NCI-H2227 (cell line): ENCODE data around the gene RPTOR.

Source experiments
- DNase-seq: peaks from one replicate; lab custom pipeline; 2025; ENCODE audit not compliant: unreplicated experiment; lab: John Stamatoyannopoulos, UW

RPTOR gene

DNA sequence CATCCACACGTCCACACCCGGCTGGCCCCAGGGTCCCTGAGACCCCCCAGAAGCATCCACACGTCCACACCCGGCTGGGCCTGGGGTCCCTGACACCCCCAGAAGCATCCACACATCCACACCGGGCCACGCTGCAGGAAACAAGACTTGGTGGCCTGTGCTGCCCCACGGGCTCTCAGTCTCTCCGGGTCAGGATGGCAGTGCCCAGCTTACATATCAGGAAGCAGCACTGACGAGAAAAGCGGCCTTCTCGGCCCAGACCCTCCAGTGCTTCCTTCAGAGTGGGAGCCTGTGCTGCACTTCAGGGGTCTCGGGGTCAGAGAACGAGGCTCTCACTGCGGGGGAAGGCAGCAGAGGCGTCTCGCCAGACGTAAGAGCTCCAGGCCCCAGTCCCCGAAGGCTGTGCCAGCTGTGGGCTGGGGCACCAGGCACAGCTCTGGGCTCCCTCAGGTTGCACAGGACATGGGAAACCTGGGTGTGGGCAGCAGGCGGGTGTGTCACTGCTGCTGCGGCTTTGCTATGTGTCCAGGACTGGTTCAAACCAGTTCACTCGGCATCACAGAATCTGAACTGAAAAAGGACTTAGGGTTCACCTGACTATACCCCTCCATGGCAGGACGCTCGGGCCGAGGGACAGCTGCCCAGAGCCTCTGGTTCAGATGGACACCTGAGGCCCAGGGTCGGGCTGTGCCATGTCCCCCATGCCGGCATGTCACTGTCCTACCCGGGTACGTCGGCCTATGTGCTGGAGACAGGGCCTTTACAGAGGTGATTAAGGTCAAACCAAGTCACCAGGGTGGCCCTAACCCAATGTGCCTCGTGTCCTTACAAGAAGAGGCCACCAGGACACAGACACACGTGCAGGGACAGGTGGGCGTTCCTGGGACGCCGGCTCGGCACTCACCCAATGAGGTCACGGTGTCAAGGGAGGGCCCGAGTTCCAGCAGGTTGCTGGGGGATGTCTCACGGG is 406.8 kb downstream of the RPTOR start:
- no peak for DNase-seq

DNA sequence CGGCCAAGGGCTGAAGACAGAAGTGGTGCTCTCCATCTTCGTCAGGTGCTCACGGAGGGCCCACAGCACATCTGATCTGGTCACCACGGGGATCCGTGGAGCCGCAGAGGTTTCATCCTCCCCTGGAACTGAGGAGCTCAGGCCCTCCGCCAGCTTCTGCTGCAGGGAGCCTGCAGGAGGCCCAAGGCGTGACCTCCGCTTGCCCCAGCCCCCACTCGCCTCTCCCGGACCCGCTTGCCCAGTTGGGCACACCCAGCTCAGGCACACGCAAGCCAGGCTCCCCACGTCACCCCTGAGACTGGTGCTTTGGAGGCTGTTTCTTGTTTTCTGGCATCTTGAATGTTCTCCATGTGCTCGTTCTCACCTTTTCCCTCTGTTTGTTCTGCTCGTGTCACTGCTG is 407.7 kb downstream of the RPTOR start:
- no peak for DNase-seq

DNA sequence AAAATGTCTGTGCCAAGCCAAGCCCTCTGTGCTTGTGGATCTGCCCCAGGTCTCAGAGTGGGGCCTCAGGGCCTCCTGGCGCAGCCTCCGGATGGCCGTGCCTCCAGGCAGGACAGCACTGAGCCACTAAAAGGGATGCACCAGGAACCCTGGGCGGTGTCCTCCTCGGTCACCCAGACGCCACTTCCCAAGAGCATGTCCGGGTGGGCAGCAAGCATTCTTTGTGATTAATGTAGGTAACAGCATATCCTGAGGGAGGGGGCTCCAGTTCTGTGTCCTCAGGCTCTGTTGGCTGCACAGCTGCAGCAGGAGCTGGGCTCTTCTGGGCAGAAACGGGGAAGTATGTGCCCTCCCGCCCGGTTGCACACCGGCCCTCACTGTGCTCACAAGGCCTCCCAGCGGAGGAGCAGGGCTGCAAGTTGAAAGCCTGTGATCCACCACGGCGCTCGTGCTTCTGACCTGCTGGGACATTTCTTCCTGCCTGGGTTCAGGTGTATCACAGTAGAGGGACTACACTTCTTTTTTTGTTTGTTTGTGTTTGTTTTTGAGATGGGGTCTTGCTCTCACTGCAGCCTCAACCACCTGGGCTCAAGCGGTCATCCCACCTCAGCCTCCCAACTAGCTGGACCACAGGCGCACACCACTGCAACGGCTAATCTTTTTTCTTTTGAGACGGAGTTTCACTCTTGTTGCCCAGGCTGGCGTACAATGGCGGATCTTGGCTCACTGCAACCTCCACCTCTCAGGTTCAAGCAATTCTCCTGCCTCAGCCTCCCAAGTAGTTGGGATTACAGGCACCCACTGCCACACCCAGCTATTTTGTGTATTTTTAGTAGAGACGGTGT is 409.1 kb downstream of the RPTOR start:
- no peak for DNase-seq

DNA sequence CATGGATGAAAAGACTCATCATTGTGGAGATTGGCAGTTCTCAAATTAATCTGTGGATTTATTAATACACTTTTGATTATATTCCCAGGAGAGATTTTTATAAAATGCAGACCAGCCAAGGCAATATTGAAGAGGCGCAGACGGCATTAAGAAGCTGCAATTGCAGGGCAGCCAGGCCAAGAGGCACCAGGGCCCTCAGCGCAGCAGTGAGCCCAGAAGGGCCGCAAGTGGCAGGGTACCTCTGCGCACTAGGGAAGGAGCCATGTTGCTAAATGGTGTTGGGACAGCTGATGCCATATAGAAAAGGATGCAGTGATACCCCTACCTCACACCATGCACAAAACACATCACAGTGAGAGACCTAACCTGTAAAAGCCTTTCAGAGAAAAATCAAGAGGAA is 410.4 kb downstream of the RPTOR start:
- DNase-seq, result no peak

DNA sequence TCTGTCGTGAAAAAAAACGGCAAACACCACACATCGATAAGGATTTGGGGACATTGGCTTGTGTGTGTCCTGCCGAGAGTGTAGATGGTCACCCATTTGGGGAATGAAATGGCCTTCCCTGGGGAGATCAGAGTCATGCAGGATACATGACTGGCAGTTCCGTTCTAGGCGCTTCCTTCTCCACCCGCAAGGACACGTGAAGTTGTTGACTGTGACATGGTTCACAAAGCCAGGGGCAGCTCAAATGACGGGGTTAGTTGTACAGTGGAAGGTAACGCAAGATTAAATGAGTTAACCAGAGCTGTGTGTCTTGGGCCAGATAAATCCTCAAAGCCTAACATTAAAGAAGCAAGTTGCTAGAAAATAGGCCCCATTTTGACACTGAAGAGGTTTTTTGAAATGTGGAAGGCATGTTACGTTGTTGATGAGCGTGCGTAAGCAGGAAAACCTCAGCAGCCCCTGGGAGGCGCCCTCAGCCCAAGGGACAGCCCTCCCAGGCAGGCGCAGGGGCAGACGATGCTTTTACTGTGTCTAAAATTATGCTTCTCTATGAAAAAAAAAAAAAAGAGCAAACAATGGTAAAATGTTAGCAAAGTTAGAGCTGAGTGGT is 411.1 kb downstream of the RPTOR start:
- no peak for DNase-seq

DNA sequence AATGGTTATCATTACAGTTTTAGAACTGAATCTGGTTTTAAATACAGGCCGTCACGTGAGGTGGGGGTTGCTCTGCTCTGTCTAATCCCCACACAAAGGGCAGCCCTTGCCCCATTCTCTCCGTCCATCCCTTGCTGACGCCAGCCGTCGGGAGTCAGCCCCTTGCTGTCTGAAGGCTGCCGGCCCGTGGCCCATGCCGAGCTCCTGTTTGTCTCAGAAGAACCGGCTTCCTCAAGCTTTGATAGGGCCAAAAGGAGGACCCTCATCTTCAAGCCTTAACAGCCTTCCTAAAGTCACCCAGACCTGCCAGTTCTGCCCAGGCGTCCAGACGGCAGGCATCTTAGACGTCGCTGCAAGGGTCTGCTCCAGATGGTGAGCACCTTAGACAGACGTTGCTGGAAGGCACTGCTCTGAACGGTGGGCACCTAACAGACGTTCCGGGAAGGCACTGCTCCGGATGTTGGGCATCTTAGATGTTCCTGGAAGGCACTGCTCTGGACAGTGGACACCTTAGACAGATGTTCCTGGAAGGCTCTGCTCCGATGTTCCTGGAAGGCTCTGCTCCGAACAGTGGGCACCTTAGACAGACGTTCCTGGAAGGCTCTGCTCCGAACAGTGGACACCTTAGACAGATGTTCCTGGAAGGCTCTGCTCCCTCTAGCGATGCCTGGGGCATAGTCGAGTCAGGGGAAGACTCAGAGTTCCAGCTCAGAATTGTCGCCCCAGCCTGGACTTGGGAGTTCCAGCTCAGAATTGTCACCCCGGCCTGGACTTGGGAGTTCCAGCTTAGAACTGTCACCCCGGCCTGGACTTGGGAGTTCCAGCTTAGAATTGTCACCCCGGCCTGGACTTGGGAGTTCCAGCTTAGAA is 411.9 kb downstream of the RPTOR start:
- DNase-seq, result no peak

DNA sequence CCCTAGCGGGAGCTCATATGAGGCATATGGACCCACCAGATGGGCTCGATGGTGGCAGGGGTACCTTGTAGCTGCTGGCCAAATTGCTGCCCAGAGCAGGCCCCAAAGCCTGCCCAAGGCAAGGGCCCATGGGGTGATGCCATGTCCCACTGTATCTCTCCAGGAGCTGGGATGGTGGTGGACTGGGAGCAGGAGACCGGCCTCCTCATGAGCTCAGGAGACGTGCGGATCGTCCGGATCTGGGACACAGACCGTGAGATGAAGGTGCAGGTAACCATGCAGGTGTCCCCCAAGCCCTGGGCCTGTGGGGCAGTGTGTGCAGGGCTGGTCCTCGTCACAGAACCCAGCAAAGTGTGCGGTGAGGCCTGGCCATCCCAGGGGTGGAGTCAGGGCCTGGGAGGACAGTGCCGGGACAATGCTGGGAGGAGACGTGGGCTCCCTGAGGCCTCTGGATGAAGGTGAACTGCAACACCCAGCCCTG is 412.9 kb downstream of the RPTOR start:
- DNase-seq, result no peak

DNA sequence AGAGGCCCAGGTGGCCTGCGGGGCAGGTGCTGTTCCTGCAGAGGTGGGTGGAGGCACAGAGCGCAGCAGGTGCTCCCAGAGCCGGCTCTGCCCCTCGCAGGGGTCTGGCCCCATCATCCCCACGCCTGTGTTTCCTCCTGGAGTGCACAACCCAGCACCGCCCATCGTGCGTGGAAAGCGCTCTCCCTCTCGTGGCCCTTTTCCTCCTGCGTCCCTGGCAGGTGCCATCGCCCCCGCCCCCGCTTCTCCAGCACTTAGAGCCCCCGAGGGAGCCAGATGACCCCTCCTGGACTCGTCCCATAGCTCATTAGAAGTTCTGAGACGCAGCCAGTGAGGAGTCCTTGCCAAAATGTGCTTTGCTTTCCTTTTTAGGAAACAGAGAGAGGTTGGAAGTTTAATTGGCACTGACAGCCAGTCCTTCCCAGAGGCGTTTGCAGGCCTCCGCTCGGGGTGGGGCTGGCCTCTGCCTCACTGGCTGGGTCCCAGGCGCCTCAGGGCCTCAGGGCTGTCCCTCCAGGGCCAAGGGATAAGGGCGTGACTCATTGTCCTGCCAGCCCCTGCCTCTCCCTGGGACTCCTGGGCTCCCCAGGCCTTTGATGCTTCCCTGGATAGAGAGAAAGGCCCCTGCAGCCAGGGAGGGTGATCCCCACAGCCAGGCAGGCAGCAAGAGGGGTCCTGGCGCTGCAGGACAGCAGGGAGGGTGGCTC is 414.8 kb downstream of the RPTOR start:
- no peak for DNase-seq

DNA sequence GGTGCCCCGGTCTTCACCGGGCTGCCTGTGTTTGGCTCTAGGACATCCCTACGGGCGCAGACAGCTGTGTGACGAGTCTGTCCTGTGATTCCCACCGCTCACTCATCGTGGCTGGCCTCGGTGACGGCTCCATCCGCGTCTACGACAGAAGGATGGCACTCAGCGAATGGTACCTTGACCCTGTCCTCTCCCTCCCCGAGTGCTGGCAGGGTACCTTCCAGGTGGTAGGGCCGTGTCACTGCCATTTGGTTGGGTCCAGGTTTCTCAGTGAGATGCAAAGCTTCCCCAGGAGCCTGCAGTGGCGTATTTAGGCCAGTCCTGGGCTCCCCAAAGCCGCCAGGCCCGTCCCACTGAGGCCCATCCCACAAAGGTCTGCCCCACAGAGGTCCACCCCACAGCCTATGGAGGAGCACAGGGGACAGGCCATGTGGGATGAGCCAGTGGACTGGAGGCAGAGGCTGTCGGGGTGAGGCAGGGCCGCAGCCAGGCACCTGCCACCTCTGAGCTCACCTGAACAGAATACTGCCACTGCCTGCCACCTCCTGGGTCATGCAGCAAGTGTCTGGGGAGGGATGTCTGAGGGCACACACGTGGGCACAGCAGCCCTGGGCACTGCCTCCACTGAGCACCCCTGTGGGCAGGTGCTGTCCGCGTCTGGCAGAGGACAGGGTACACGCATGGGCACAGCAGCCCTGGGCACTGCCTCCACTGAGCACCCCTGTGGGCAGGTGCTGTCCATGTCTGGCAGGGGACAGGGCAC is 415.6 kb downstream of the RPTOR start:
- no peak for DNase-seq

DNA sequence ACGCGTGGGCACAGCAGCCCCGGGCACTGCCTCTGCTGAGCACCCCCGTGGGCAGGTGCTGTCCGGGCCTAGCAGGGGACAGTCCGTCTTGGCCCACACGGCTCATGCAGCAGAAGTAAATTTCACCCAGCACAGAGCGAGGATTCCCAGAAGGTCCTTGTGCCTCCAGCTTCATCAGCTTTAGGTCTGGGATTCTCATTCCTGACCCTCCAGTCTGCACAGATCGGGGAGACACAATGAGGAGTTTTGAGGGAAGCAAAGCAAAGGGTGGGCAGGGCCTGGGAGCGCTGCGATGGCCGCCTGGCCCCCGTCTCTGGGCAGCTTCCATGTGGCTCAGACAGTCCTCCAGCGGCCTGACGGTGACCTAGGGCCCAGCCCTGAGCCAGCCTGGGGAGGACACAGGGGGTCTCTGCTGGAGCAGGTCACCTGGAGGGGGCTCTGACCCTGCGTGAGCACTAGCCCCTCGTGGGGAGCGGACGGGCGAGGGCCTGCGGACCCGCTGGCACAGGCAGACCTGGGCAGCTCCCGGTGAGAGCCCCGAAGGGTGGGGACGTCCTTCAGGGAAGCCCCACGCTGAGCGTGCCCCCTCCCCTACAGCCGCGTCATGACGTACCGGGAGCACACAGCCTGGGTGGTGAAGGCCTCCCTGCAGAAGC is 416.3 kb downstream of the RPTOR start:
- DNase-seq, result no peak

DNA sequence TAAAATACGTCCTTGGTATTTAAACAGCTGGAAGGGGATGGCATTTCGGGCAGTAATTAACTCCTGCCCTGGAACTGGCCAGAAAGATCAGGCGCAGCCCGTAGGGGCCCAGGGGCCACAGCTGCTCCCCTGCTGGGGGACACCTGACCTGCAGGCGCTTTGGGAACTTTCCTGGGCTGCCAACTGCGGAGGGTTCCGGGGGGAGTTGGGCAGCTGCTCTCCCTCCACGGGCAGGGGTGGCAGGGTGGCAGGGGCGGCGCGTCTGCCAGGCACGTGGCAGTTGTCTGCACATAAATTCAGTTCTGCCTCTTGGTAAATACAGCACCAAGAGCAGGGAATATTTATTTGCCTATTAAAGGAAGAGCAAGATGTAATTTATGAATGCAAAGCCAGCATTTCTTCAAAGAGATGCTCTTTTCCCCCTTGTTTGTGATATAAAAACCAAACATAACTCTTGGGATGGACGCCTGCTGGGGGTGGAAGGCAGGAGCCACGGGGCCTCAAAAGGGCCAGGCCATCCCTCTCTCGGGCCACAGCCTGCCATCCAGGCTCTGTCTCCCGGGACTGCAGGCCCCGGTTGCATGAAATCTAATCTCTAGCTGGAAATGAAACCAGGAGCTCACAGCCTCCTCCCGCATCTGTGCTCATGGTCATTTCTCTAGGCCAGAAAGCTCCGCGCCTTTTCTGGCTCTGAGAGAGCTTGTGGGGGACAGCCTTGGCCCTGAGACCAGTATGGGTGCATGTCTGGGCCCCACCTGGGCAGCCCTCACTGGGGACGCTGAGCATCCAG is 417.1 kb downstream of the RPTOR start:
- no peak for DNase-seq

DNA sequence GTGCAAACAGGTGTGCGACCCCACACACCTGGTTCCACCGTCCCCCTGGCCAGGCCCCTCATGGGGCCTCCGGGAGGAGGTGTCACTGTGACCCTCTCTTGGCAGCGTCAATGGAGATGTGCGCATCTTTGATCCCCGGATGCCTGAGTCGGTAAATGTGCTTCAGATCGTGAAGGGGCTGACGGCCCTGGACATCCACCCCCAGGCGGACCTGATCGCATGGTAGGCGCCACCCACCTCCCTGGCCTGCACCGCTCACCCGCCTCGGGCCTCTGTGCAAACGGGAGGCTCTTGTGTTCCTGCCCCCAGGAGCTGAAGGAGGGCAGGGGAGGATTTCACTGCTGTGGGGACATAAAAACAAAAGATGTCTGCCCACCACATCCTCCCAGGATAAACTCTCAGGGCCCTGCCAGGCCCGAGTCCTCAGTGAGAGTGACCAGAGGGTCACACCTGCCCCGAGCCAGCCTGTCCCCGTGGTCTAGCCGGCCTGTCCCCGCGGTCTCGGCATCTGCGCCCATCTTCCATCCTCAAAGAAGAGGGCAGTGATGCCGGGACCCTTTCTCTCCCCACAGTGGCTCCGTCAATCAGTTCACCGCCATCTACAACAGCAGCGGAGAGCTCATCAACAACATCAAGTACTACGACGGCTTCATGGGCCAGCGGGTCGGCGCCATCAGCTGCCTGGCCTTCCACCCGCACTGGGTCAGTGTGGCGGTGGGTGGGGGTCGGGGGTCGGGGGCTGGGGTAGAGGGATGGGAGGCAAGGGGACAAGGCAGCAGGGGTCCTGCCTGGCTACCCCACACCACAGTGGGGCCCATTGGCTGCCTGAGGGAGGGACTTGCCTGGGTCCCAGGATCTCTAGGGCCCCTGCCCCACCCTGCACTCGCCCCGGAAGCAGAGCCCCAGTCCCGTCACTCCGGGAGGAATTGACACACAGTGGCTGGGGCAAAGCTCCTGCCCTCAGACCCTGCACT is 418.0 kb downstream of the RPTOR start:
- no peak for DNase-seq

DNA sequence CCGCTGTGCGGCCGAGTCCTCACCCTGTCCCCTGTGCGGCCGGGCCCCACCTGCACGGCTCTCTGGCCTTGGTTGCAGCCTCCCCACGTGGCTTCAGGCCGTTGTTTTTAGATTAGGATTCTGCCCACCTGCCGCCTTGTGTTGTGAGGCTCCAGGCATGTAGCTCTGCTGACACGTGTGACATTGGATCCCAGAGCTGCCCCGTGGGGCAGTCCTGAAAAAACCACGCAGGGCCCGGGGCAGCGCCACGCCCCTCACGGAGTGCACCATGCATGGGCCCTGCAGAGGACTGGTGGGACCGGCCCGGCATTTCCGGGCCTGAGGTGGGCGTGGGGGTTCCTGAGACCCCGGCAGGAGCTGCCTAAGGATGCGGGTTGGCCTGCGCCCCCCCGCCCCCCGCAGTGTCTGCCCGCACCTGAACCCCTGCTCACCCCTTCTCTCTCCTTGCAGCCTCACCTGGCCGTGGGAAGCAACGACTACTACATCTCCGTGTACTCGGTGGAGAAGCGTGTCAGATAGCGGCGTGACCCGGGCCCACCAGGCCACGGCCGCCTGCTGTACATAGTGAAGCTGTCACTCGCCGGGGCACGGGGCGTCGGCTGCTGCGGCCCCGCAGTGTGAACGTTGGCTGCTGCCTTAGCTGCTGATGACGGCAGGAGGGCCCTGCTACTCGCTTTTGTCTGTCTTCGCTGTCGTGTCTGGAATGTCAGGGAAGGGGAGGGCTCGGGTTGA is 419.3 kb downstream of the RPTOR start:
- no peak for DNase-seq

DNA sequence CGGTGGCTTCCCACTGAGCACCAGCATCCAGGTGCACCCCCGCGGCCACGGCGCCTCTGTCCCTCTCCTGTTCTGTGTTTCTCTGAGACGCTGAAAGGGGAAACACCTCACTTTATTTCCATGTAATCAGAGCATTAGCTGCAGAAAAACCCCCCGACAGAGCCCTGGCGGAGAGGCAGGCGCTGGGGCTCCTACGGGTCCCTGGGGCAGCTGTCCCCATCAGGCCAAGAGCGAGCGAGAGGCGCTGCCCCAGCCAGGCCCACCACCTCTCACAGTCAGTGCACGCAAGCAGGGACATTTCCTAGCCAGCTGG is 419.9 kb downstream of the RPTOR start:
- DNase-seq, result no peak

DNA sequence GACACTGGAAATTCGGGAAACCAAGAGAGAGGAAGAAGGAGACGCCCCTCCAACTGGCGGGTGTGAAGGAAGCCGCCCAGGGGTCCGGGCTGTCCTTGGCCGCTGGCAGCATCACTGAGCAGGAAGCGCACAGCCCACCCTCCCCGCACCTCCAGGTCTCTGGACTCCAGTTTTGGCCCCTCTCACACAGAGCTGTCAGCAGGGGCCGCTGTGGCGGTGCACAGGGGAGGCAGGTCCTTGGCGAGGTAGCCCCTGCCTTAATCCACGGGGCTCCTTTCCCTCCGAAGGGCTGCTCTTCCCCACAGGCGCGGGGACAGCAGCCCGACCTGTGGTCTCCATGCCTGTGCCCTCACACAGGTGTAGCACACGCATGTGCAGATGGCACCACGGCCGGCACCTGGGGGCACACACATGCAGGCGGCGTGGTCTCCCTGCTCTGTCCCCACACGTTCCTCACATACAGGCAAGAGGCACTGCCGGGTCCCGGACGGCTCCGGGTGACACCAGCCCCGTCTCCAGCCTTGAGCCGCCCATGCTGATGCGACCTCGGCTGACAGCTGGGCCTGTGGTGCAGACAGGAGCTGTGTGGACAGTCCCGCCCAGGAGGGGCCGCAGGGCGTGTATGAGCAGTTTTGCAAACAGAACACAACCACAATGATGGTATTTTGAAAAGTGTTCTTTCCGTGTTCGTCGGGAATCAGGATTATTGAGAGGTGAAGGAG is 420.4 kb downstream of the RPTOR start:
- DNase-seq, result no peak

DNA sequence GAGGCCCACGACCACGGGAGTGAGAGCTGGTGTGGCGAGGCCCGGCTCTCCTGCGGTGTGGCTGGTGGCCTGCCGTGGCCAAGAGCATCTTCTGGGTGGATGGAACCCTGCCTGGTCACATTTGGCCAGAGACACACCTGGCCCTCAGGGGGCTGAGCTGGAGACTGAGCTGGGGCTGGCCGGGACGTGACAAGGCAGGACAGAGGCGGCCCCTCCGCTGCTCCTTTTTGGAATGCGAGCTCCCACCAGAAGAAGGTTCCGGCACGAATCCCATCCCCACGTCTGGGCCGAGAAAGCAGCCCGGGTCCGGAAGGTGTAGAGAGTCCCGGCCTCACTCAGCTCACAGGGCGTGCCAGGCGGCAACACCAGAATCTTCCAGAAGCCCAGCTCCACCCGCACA is 421.0 kb downstream of the RPTOR start:
- DNase-seq, result no peak
